Activated T-cell treated with anti-CD3 and anti-CD28 coated beads, Interleukin-2, amount 50 U/mL, for 1 hour (primary cell): Measurements from ENCODE around the gene AKR1C2.
"Not testable (repeated sequence)": the region's sequence is repeated elsewhere in the genome, so short reads cannot be mapped to it uniquely, and the experiment has no call there.

ENCODE experiments used
- DNase-seq: peaks from one replicate; pipeline ENCODE4 v3.0.0-alpha.2; 2020

The AKR1C2 gene

GRCh38 chr10:4953405-4953804 lies 50.3 kb downstream of the AKR1C2 start:
- no peak for DNase-seq

DNA sequence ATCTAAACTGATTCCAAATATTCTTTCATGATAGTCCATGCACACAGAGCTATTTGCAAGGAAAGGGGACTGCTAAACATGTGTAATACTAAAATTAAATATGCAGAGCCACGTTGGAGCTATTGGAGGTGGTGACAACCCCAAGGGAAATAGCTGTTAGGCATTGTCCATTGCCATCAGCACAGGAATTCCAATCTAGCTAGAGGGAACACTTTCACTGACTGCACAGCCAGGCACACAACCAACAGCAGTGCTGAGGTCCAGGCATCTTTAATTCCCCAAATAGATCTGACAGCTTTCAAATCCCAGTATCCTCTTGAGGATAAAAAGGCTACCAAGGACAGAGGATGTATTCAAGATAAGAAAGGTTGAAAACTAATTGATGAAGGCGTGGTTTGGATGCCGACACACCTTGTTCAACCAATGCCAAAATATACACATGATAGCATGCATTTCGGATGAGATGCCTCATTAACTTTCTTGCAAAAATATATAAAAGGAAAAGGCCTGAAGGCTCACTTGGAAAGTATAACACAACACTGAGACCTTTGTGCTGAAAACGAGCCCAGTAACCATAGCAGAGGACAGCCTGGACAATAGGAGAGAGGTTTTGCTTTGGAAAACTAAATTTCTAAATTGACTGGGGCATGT lies 52.0 kb downstream of the AKR1C2 start:
- not testable (repeated sequence) for DNase-seq

DNA sequence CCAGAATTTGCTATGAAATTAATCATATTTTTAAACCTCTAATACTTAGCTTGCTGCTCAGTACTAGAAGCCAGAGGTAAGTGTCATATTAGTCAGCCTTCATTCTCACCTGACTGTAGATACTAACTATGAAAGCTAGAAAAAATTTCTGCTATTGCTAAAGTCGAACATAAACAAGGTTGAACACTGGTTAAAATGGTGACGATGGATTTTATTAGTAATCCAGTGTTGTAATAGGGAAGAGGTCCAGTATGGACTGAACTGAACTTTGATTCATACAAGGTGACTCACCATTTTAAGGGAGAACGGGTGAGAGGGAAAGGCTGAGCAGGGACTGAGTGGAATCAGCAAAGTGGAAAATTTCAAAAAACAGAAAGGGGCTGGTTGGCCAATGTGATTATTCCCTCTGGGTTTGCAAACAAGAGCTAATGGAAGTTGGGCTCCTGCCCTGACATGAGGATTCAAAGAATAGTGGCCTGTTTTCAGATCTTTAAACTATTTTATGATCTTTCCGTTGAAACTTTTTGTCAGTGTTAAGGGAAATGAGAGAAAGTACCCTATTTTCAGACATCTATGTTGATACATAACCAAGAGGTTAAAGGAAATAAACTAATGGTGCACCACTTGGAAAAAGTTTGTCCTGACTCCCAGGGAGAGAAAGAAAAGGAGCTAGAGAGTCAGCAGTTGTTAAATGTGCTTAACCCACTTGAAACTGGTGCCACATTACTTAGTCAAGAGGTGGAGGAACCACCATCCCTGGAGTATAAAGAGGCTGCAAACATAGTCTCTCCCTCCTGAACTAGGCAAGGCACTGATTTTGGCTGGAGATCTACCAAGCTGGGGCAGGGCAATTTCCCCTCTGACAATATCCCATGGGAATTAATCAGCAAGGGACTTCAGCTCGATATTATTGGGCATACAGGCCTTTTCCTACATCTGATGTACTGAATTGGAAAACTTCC lies 55.7 kb downstream of the AKR1C2 start:
- DNase-seq = no peak

DNA sequence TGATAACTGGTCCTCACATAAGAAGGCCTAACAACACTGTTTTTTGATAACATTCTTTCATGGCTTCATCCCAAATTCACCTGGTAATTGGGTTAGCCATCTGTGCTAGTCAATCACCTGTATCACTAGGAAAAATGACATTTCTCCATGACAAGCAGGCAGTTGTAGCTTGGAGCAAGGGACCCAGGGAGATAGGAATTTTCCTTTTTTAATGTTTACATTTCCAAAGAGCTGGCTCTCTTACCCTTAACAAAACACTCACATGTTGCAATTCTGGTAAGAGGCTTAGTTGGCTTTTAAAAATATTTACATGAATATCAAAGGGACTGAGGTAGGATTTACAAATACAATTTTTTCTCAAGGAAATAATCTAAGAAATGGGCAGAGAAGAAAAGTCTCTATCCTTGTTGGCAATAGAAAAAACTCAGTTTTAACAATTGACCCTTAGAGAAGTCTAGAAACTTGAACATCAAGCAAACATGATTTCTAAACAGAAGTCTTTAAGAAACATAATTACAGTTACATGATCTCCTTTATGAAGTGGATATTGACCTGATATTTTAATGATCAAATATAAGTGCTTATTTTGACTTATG lies 56.5 kb downstream of the AKR1C2 start:
- DNase-seq = no peak

DNA sequence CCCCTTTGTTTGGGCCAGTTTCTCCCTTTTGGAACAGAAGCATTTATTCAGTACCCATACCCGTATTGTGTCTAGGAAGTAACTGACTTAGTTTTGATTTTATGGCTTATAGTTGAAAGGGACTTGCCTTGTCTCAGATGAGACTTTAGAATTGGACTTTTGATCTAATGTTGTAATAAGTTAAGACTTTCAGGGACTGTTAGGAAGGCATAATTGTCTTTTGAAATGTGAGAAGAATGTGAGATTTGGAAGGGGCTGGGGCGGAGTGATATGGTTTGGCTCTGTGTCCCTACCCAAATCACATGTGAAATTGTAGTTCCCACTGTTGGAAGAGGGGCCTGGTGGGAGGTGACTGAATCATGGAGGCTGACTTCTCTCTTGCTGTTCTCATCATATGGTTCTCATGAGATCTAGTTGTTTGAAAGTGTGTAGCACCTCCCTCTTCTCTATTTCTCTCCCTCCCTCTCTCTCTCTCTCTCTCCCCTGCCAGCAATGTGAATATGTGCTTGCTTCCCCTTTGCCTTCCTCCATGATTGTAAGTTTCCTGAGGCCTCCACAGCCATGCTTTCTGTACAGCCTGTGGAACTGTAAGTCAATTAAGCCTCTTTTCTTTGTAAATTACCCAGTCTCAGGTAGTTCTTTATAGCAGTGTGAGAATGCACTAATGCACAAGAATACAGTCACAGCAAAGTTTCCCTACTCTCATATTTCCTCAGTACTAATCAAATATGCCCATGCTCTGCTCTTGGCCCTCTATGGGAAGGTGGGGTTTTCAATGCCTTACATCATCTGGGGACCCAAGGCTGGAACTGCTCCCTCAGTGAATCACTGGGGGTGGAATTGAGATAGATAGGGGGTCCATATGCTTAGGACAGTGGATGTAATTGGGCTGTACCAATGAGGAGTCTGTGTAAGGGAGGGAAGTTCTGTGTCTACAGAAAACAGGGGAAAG lies 57.6 kb downstream of the AKR1C2 start:
- no peak for DNase-seq

GRCh38 chr10:4944841-4945240 lies 58.8 kb downstream of the AKR1C2 start:
- DNase-seq = no peak

DNA sequence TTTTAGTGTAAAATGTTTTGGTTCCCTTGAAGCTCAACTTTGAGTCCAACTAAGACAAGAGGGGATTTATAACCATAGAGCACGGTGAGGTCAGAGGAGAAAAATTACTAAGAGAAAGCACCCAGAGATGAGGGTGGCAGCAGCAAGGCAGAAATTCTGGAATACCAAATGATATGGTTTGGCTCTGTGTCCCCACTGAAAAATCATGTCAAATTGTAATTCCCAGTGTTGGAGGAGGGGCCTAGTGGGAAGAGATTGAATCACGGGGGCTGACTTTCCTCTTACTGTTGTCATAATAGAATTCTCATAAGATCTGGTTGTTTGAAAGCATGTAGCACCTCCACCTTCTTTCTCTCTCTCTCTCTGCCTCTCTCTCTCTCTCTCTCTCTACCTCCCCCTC lies 59.8 kb downstream of the AKR1C2 start:
- DNase-seq = no peak

- DNase-seq = not testable (repeated sequence)
Observed at GRCh38 chr10:4943416-4943815, 60.2 kb downstream of the AKR1C2 start.

- DNase-seq = not testable (repeated sequence)
Observed at GRCh38 chr10:4942931-4943330, 60.7 kb downstream of the AKR1C2 start.

GRCh38 chr10:4941540-4942330 lies 61.9 kb downstream of the AKR1C2 start:
- DNase-seq = no peak

- DNase-seq = not testable (repeated sequence)
Observed at GRCh38 chr10:4940909-4941308, 62.7 kb downstream of the AKR1C2 start.

GRCh38 chr10:4940073-4940428 lies 63.6 kb downstream of the AKR1C2 start:
- DNase-seq = not testable (repeated sequence)

DNA sequence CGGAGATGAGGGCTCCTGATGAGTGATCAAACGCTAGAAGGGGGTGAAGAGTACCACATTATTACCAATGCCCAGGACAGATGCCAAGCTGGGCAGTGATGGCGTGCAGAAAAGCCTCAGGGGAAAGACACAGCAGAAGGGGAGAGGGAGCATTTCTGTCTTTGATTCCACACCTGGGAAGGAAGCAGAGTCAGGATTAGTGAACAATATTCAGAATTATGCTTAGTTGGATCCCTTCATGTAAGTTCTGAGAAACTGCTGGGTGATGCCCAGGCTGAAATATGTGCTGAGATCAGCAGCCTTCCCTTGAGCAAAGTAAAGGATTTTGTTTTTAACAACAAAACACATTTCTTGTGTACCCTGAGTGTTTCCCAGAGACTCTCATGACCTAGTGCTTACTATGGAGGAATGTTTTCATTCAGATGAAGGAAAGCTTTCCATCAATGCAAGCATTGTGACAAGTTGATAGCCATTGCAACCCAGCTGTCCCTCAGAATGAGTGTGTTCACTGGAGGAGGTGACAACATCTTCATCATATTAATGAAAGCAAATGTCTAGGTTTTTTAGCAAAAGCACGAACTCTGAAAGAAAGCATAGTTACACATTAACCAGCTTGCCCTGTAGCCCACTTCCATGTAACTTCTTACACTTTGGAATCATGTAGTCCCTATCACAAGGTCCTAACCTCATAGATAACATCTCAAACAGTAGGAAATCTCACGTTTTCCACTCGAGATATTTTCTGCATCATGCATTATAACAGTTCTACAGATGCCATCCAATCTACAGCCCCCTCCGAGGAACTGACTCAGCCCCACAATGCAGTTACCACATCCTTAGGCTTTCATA lies 64.2 kb downstream of the AKR1C2 start:
- no peak for DNase-seq
